K562 (cell line): ENCODE measurements around the gene ADORA2A. TPM values are rescaled to one million over a fixed set of nuclear protein-coding genes. Genes with fewer than 3 reads are reported as not detected.

Experiments
- BRCA1 ChIP-seq, 2 experiments: fragments of 450-650 bp in 1 of 2; sonication (generic) in 1 of 2; formaldehyde crosslinking in 1 of 2; IDR thresholded peaks; 2 replicates each; pipeline versions ENCODE4 v1.5.0 to v1.6.1; 2017 to 2020; ENCODE audit warnings: mild to moderate bottlenecking in 1 of 2, missing genetic modification reagents in 1 of 2
- ETS2 ChIP-seq: IDR thresholded peaks from 2 replicates; pipeline ENCODE4 v1.6.1; 2016; ENCODE audit warnings: borderline replicate concordance, missing genetic modification characterization, mild to moderate bottlenecking, moderate library complexity, missing compliant biosample characterization; ENCODE audit not compliant: poor library complexity, severe bottlenecking
- JUND ChIP-seq, 2 experiments: IDR thresholded peaks; 2 replicates in 1 of 2; 3 replicates in 1 of 2; pipeline ENCODE4 v1.6.1; 2011; ENCODE audit warnings: borderline replicate concordance in 2 of 2, low read depth in 2 of 2, low read length in 2 of 2, improper control_type of control experiment in 1 of 2, missing biosample characterization in 1 of 2, missing genetic modification characterization in 1 of 2, missing genetic modification reagents in 1 of 2
- KDM1A ChIP-seq, 2 experiments: fragments of 450-650 bp; IDR thresholded peaks; 2 replicates each; pipeline ENCODE4 v1.6.1; 2016; ENCODE audit warnings: mild to moderate bottlenecking in 2 of 2
- MAZ ChIP-seq, 2 experiments: fragments of 450-650 bp in 1 of 2; sonication (generic) in 1 of 2; formaldehyde crosslinking; IDR thresholded peaks in 1 of 2; conservative IDR thresholded peaks in 1 of 2; 2 replicates each; pipeline versions ENCODE4 v1.4.0 to v1.5.0; 2020; ENCODE audit warnings: mild to moderate bottlenecking in 1 of 2, missing genetic modification reagents in 1 of 2
- MEIS2 ChIP-seq: fragments of 450-650 bp; IDR thresholded peaks from 2 replicates; pipeline ENCODE4 v1.6.1; 2014; ENCODE audit warnings: mild to moderate bottlenecking; ENCODE audit not compliant: partially characterized antibody
- TARDBP ChIP-seq: fragments of 450-650 bp; IDR thresholded peaks from 2 replicates; pipeline ENCODE4 v1.6.1; 2016
- ZFP1 ChIP-seq: fragments of 450-650 bp; formaldehyde crosslinking; IDR thresholded peaks from 2 replicates; pipeline ENCODE4 v1.4.0; 2020; ENCODE audit warnings: mild to moderate bottlenecking, mixed read lengths
- ZNF699 ChIP-seq: fragments of 250-450 bp; sonication (Bioruptor Pico); IDR thresholded peaks from 2 replicates; pipeline ENCODE4 v1.8.0; 2021; ENCODE audit warnings: mild to moderate bottlenecking, moderate library complexity; ENCODE audit not compliant: insufficient replicate concordance
- ZNF778 ChIP-seq: fragments of 450-650 bp; formaldehyde crosslinking; IDR thresholded peaks from 2 replicates; pipeline ENCODE4 v1.4.0; 2020; ENCODE audit warnings: mild to moderate bottlenecking, moderate library complexity
- polyA plus RNA-seq, 8 experiments: library from polyadenylated mRNA; depleted of rRNA in 4 of 8; stranded (reverse) in 5 of 8; unstranded in 3 of 8; fragments of >200 nt; fragmentation: Nextera tagmentation in 2 of 8; fragmentation: Illumina TruSeq in 1 of 8; extraction: Ambion mirVana in 2 of 8; extraction: Trizol in 1 of 8; gene quantifications; 2 replicates each; pipeline versions ENCODE4 v1.2.1 to v1.2.3, GENCODE V29; 2011 to 2014; ENCODE audit warnings: inconsistent platforms in 1 of 8, missing spikeins in 1 of 8
- total RNA-seq, 7 experiments: library from RNA; depleted of rRNA in 6 of 7; stranded (reverse); fragments of >200 nt in 6 of 7; fragmentation: Illumina TruSeq in 2 of 7; extraction: Trizol in 2 of 7; gene quantifications; 2 replicates each; pipeline versions ENCODE4 v1.2.1 to v1.2.3, GENCODE V29; 2011 to 2021; ENCODE audit warnings: low replicate concordance in 1 of 7
- TF ChIP-seq, protein P1 (sequence below): fragments of 450-650 bp; IDR thresholded peaks from 2 replicates; pipeline ENCODE4 v1.6.1; 2016
- TF ChIP-seq, protein P2 (sequence below), 2 experiments: fragments of 450-650 bp in 1 of 2; sonication (generic) in 1 of 2; formaldehyde crosslinking; conservative IDR thresholded peaks; 2 replicates each; pipeline versions ENCODE4 v1.4.0 to v1.8.1; 2020 to 2022; ENCODE audit warnings: mild to moderate bottlenecking in 1 of 2, missing genetic modification reagents in 1 of 2
- TF ChIP-seq, protein P3 (sequence below), 2 experiments: fragments of 450-650 bp in 1 of 2; sonication (generic) in 1 of 2; formaldehyde crosslinking in 1 of 2; IDR thresholded peaks in 1 of 2; conservative IDR thresholded peaks in 1 of 2; 2 replicates each; pipeline versions ENCODE4 v1.6.1 to v1.8.1; 2016 to 2023; ENCODE audit warnings: mild to moderate bottlenecking in 2 of 2, moderate library complexity in 2 of 2, inconsistent platforms in 1 of 2, missing genetic modification reagents in 1 of 2
- TF ChIP-seq, protein P4 (sequence below): fragments of 200-800 bp; sonication (Bioruptor generic); IDR thresholded peaks from 2 replicates; pipeline ENCODE4 v1.6.1; 2016; ENCODE audit warnings: missing genetic modification characterization, missing compliant biosample characterization
- TF ChIP-seq, protein P5 (sequence below): sonication (generic); formaldehyde crosslinking; IDR thresholded peaks from 2 replicates; pipeline ENCODE4 v1.8.0; 2023; ENCODE audit warnings: mild to moderate bottlenecking, missing genetic modification reagents

Gene ADORA2A
- total and polyA plus RNA-seq, 9 of the 15 experiments (the other 6 are each of a cell fraction or from before 2014, with no cell fraction given) = 0.15 to 2.1 (median 0.66) TPM; not detected in 2

DNA sequence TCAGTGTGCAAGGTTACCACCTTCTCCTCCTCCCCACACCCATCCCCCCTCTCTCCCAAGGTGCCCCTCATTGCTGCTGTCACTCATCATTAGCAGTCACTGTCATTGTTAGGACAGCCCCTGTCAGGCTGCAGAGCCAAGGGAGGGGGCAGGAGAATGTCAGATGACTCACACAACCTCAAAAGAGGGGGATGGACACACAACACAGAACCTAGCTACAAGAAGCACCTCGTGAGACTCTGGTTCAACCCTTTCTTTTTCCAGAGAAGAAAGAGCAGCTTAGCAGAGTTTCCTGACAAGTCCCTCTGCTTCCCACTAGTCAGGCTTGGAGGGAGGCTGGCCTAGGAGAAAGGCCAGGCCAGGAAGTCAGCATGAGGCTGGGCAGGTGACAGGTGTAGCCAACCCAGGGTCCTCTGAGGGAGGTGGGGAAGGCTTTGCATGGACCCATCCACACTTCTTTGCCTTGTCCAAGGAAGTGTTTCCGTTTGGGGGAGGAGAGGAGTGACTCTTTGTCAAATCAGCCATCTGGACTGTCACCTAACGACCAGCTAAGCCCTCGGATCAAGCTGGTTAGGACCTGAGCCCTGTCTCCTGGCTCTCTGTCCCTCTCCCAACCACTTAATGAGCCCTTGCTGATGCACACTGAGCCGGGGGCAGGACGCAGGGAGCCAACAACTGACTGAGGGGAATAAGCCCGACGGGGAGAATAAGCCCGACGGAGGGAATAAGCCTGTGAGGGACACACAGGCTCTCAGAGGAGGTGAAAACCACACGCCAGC is 18.3 kb downstream of the ADORA2A start (continued):
- TF ChIP-seq, protein P1, sequence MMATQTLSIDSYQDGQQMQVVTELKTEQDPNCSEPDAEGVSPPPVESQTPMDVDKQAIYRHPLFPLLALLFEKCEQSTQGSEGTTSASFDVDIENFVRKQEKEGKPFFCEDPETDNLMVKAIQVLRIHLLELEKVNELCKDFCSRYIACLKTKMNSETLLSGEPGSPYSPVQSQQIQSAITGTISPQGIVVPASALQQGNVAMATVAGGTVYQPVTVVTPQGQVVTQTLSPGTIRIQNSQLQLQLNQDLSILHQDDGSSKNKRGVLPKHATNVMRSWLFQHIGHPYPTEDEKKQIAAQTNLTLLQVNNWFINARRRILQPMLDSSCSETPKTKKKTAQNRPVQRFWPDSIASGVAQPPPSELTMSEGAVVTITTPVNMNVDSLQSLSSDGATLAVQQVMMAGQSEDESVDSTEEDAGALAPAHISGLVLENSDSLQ = peak; percentile 94
- TF ChIP-seq KDM1A (IDR thresholded peaks at IDR 0.05) (no peak), ZFP1 (CRISPR knock-in tag) (no peak), ZNF699 (CRISPR knock-in tag) (no peak), BRCA1 (IDR thresholded peaks at IDR 0.05) (no peak), BRCA1 (CRISPR knock-in tag; IDR thresholded peaks at IDR 0.05) (no peak), ZNF778 (CRISPR knock-in tag) (no peak), MAZ (CRISPR knock-in tag; conservative IDR thresholded peaks at IDR 0.05 in 1 of 2, IDR thresholded peaks at IDR 0.05 in 1 of 2) (peak in 1 of 2 experiments; percentile 26; a peak in 1 of 4 replicates), ETS2 (tag) (no peak), TARDBP (no peak), MEIS2 (peak; percentile 83), JUND (IDR thresholded peaks at IDR 0.05; ENCODE audit: borderline replicate concordance, low read depth, low read length) (peak; percentile 73), JUND (tag; IDR thresholded peaks at IDR 0.05; ENCODE audit: borderline replicate concordance, low read depth, low read length) (no peak; the same call in 2 of the 3 replicates)
- TF ChIP-seq, protein P2, sequence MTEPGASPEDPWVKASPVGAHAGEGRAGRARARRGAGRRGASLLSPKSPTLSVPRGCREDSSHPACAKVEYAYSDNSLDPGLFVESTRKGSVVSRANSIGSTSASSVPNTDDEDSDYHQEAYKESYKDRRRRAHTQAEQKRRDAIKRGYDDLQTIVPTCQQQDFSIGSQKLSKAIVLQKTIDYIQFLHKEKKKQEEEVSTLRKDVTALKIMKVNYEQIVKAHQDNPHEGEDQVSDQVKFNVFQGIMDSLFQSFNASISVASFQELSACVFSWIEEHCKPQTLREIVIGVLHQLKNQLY (CRISPR knock-in tag; conservative IDR thresholded peaks at IDR 0.05) = no peak
- TF ChIP-seq, protein P3, sequence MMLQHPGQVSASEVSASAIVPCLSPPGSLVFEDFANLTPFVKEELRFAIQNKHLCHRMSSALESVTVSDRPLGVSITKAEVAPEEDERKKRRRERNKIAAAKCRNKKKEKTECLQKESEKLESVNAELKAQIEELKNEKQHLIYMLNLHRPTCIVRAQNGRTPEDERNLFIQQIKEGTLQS (IDR thresholded peaks at IDR 0.05) = peak; percentile 61
- TF ChIP-seq, protein P3 (CRISPR knock-in tag; conservative IDR thresholded peaks at IDR 0.05) = no peak
- TF ChIP-seq, protein P4, sequence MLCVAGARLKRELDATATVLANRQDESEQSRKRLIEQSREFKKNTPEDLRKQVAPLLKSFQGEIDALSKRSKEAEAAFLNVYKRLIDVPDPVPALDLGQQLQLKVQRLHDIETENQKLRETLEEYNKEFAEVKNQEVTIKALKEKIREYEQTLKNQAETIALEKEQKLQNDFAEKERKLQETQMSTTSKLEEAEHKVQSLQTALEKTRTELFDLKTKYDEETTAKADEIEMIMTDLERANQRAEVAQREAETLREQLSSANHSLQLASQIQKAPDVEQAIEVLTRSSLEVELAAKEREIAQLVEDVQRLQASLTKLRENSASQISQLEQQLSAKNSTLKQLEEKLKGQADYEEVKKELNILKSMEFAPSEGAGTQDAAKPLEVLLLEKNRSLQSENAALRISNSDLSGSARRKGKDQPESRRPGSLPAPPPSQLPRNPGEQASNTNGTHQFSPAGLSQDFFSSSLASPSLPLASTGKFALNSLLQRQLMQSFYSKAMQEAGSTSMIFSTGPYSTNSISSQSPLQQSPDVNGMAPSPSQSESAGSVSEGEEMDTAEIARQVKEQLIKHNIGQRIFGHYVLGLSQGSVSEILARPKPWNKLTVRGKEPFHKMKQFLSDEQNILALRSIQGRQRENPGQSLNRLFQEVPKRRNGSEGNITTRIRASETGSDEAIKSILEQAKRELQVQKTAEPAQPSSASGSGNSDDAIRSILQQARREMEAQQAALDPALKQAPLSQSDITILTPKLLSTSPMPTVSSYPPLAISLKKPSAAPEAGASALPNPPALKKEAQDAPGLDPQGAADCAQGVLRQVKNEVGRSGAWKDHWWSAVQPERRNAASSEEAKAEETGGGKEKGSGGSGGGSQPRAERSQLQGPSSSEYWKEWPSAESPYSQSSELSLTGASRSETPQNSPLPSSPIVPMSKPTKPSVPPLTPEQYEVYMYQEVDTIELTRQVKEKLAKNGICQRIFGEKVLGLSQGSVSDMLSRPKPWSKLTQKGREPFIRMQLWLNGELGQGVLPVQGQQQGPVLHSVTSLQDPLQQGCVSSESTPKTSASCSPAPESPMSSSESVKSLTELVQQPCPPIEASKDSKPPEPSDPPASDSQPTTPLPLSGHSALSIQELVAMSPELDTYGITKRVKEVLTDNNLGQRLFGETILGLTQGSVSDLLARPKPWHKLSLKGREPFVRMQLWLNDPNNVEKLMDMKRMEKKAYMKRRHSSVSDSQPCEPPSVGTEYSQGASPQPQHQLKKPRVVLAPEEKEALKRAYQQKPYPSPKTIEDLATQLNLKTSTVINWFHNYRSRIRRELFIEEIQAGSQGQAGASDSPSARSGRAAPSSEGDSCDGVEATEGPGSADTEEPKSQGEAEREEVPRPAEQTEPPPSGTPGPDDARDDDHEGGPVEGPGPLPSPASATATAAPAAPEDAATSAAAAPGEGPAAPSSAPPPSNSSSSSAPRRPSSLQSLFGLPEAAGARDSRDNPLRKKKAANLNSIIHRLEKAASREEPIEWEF = no peak
- TF ChIP-seq, protein P5, sequence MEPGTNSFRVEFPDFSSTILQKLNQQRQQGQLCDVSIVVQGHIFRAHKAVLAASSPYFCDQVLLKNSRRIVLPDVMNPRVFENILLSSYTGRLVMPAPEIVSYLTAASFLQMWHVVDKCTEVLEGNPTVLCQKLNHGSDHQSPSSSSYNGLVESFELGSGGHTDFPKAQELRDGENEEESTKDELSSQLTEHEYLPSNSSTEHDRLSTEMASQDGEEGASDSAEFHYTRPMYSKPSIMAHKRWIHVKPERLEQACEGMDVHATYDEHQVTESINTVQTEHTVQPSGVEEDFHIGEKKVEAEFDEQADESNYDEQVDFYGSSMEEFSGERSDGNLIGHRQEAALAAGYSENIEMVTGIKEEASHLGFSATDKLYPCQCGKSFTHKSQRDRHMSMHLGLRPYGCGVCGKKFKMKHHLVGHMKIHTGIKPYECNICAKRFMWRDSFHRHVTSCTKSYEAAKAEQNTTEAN (CRISPR knock-in tag) = no peak
